GM23338 (cell line): ENCODE data around the gene CA12. TPM values are rescaled to one million over a fixed set of nuclear protein-coding genes. Genes with fewer than 3 reads are reported as not detected.

Source experiments
- ATAC-seq: fragments of 200-7000 bp; cut with Tn5 transposase; 3 replicates; pipeline ENCODE4 v1.9.1; 2020
- DNase-seq: peaks from one replicate; pipeline ENCODE4 v3.0.0-alpha.2; 2015; ENCODE audit warnings: low spot score
- H2AFZ ChIP-seq: fragments of 200-600 bp; sonication (generic); 2 replicates; pipeline ENCODE4 v1.8.0; 2016; ENCODE audit warnings: antibody characterized with exemption, mild to moderate bottlenecking, moderate library complexity
- H3F3A ChIP-seq: fragments of 200-600 bp; sonication (generic); replicated peaks from 2 replicates; pipeline ENCODE4 v1.8.0; 2017; ENCODE audit warnings: antibody characterized with exemption, mixed run types, low read depth
- H3K27ac ChIP-seq: fragments of 200-600 bp; sonication (generic); 2 replicates; pipeline ENCODE4 v1.6.1; 2016; ENCODE audit warnings: low read depth
- H3K27me3 ChIP-seq: fragments of 200-600 bp; sonication (generic); 2 replicates; pipeline ENCODE4 v1.8.0; 2016; ENCODE audit warnings: mild to moderate bottlenecking, mixed run types, moderate library complexity; ENCODE audit not compliant: insufficient read depth
- H3K36me3 ChIP-seq: fragments of 200-600 bp; sonication (generic); 2 replicates; pipeline ENCODE4 v1.8.0; 2016; ENCODE audit warnings: mild to moderate bottlenecking; ENCODE audit not compliant: insufficient read depth
- H3K4me1 ChIP-seq: fragments of 200-600 bp; sonication (generic); 2 replicates; pipeline ENCODE4 v1.8.0; 2016; ENCODE audit warnings: mild to moderate bottlenecking, moderate library complexity; ENCODE audit not compliant: insufficient read depth
- H3K4me2 ChIP-seq: fragments of 200-600 bp; sonication (generic); 2 replicates; pipeline ENCODE4 v1.7.1; 2017; ENCODE audit warnings: mixed run types
- H3K4me3 ChIP-seq: fragments of 200-600 bp; sonication (generic); 2 replicates; pipeline ENCODE4 v1.6.1; 2016; ENCODE audit warnings: mixed run types
- H3K79me2 ChIP-seq: fragments of 200-600 bp; sonication (generic); replicated peaks from 2 replicates; pipeline ENCODE4 v1.8.0; 2017; ENCODE audit warnings: mild to moderate bottlenecking; ENCODE audit not compliant: insufficient read depth
- H3K9me2 ChIP-seq: fragments of 200-600 bp; sonication (generic); 2 replicates; pipeline ENCODE4 v1.8.0; 2017; ENCODE audit not compliant: insufficient read depth
- H4K20me1 ChIP-seq: fragments of 200-600 bp; sonication (generic); replicated peaks from 2 replicates; pipeline ENCODE4 v1.8.0; 2017; ENCODE audit warnings: mild to moderate bottlenecking; ENCODE audit not compliant: insufficient read depth
- H3K27ac Mint-ChIP-seq: 2 replicates; pipeline ENCODE4 v1.8.0; 2020; ENCODE audit warnings: inconsistent platforms, mild to moderate bottlenecking, moderate library complexity, mixed read lengths
- H3K27me3 Mint-ChIP-seq: 3 replicates; pipeline ENCODE4 v1.8.0; 2022; ENCODE audit warnings: low read depth, mild to moderate bottlenecking, moderate library complexity, mixed read lengths, inconsistent platforms; ENCODE audit not compliant: insufficient read depth, poor library complexity
- H3K36me3 Mint-ChIP-seq: 3 replicates; pipeline ENCODE4 v1.8.0; 2021; ENCODE audit warnings: low read depth, mild to moderate bottlenecking, inconsistent platforms, moderate library complexity, mixed read lengths
- H3K4me1 Mint-ChIP-seq: 3 replicates; pipeline ENCODE4 v1.8.0; 2020; ENCODE audit warnings: mild to moderate bottlenecking, inconsistent platforms, mixed read lengths
- H3K4me3 Mint-ChIP-seq: 3 replicates; pipeline ENCODE4 v1.8.0; 2021; ENCODE audit warnings: moderate library complexity, mild to moderate bottlenecking, inconsistent platforms, mixed read lengths
- H3K9me3 Mint-ChIP-seq: 3 replicates; pipeline ENCODE4 v1.8.0; 2020; ENCODE audit warnings: moderate library complexity, mild to moderate bottlenecking, inconsistent platforms, mixed read lengths
- CREB1 ChIP-seq: fragments of 250-450 bp; sonication (Bioruptor Pico); IDR thresholded peaks from 2 replicates; pipeline ENCODE4 v1.5.0; 2020; ENCODE audit warnings: low read depth, mild to moderate bottlenecking, moderate library complexity
- EZH2 ChIP-seq: fragments of 200-600 bp; sonication (generic); IDR thresholded peaks from one replicate; pipeline ENCODE4 v1.8.0; 2017; ENCODE audit warnings: antibody characterized with exemption, mild to moderate bottlenecking, low read depth; ENCODE audit not compliant: unreplicated experiment
- JUNB ChIP-seq: IDR thresholded peaks from one replicate; pipeline ENCODE4 v1.6.1; 2016; ENCODE audit warnings: antibody characterized with exemption; ENCODE audit not compliant: unreplicated experiment
- NANOG ChIP-seq: IDR thresholded peaks from 2 replicates; pipeline ENCODE4 v1.6.1; 2016; ENCODE audit warnings: antibody characterized with exemption, borderline replicate concordance
- POLR2AphosphoS5 ChIP-seq: IDR thresholded peaks from 2 replicates; pipeline ENCODE4 v1.6.1; 2016; ENCODE audit warnings: antibody characterized with exemption, low read depth
- STAT1 ChIP-seq: IDR thresholded peaks from one replicate; pipeline ENCODE4 v1.6.1; 2016; ENCODE audit warnings: antibody characterized with exemption; ENCODE audit not compliant: unreplicated experiment
- ZNF114 ChIP-seq: fragments of 250-450 bp; sonication (Bioruptor Pico); IDR thresholded peaks from 2 replicates; pipeline ENCODE4 v1.5.0; 2020; ENCODE audit warnings: mild to moderate bottlenecking, moderate library complexity
- ZNF331 ChIP-seq: fragments of 250-450 bp; sonication (Bioruptor Pico); IDR thresholded peaks from 2 replicates; pipeline ENCODE4 v1.5.0; 2020; ENCODE audit warnings: low read depth, mild to moderate bottlenecking, moderate library complexity
- polyA plus RNA-seq: library from polyadenylated mRNA; unstranded; fragments of >200 nt; fragmentation: Nextera tagmentation; extraction: Ambion mirVana; gene quantifications from 2 replicates; pipeline ENCODE4 v1.2.1, GENCODE V29; 2016
- total RNA-seq: library from RNA; depleted of rRNA; stranded (reverse); fragments of >200 nt; shearing (Covaris generic); gene quantifications from 2 replicates; pipeline ENCODE4 v1.2.3, GENCODE V29; 2014
- TF ChIP-seq, protein P1 (sequence below): IDR thresholded peaks from one replicate; pipeline ENCODE4 v1.6.1; 2018; ENCODE audit warnings: antibody characterized with exemption; ENCODE audit not compliant: unreplicated experiment
- TF ChIP-seq, protein P2 (sequence below), 2 experiments: fragments of 200-600 bp in 1 of 2; sonication (generic) in 1 of 2; conservative IDR thresholded peaks; 2 replicates each; pipeline versions ENCODE4 v1.5.1 to v1.6.1; 2016 to 2017; ENCODE audit warnings: antibody characterized with exemption in 2 of 2, low read depth in 2 of 2, mild to moderate bottlenecking in 2 of 2, moderate library complexity in 1 of 2
- TF ChIP-seq, protein P3 (sequence below): IDR thresholded peaks from 2 replicates; pipeline ENCODE4 v1.6.1; 2016; ENCODE audit warnings: antibody characterized with exemption

CA12 gene
- total and polyA plus RNA-seq, 2 experiments from 2014 or later, result 2.9 to 5.2 TPM

DNA sequence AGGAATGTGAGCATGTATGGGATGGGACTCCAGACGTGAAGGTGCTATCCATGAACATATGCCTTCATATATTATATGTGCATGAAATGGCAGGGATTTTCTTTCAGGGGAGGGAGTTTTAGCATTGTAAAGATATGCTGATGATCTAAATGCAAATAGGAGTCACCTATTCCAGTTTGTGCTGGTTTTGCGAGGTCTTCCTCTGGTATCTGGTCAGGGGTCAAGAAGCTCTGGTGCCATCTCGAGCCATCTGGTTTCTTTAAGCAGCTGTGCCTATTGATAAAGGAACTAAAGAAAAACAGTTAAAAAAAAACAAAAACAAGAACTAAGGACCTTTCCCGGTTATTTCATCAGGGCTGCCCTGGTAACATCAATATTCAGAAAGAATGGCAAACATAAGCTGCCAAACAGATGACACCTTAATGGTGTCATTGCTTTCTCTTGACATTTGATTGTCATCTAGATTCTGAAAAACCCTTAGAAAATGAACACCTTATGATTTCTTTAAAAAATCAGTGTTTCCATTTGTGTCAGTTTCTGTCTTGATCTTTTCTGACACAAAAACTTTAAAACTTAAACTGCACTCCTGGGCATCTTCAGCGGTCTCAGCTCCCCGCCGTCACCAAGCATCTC, 81.6 kb downstream of the CA12 start (continued):
- TF ChIP-seq, protein P1, sequence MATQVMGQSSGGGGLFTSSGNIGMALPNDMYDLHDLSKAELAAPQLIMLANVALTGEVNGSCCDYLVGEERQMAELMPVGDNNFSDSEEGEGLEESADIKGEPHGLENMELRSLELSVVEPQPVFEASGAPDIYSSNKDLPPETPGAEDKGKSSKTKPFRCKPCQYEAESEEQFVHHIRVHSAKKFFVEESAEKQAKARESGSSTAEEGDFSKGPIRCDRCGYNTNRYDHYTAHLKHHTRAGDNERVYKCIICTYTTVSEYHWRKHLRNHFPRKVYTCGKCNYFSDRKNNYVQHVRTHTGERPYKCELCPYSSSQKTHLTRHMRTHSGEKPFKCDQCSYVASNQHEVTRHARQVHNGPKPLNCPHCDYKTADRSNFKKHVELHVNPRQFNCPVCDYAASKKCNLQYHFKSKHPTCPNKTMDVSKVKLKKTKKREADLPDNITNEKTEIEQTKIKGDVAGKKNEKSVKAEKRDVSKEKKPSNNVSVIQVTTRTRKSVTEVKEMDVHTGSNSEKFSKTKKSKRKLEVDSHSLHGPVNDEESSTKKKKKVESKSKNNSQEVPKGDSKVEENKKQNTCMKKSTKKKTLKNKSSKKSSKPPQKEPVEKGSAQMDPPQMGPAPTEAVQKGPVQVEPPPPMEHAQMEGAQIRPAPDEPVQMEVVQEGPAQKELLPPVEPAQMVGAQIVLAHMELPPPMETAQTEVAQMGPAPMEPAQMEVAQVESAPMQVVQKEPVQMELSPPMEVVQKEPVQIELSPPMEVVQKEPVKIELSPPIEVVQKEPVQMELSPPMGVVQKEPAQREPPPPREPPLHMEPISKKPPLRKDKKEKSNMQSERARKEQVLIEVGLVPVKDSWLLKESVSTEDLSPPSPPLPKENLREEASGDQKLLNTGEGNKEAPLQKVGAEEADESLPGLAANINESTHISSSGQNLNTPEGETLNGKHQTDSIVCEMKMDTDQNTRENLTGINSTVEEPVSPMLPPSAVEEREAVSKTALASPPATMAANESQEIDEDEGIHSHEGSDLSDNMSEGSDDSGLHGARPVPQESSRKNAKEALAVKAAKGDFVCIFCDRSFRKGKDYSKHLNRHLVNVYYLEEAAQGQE, result no peak
- no peak for TF ChIP-seq NANOG
- TF ChIP-seq CREB1 (CRISPR knock-in tag), result no peak
- no peak for TF ChIP-seq ZNF331 (CRISPR knock-in tag)
- no peak for TF ChIP-seq EZH2
- TF ChIP-seq ZNF114 (CRISPR knock-in tag), result no peak

DNA sequence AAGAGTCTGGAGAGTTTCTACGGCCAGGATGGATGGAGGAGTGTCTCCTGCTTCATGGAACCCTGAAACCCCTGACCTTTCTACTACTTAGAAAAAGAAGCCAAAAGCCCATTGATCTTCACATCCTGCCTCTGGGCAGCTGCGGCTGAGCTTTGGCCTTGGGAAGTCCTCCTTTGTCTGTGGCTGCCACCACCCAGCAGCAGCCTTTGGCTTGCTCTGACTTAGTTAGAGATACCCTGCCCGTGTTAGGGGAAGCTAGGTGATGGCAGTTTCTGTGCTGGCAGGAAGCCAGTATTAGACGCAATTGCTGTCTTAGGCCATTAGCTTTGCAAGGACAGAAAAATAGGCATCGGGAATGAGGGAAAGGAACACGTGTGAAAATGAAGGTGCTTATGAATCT, 85.5 kb downstream of the CA12 start:
- H3K4me3 ChIP-seq, result no peak overlapping the region
- Mint-ChIP-seq H3K27ac (no peak overlapping the region), H3K4me3 (no peak overlapping the region), H3K27me3 (no peaks in the 10 kb centered on the region), H3K9me3 (no peaks in the 10 kb centered on the region; the same call in 2 of the 3 replicates), H3K36me3 (peaks cover 30% of the 10 kb centered on the region; the same call in 2 of the 3 replicates), H3K4me1 (peaks cover 13% of the 10 kb centered on the region)
- no peaks in the 10 kb centered on the region for H4K20me1 ChIP-seq
- H3K27me3 ChIP-seq, result no peaks in the 10 kb centered on the region
- no peak overlapping the region for H3K4me2 ChIP-seq
- ATAC-seq, result no peak
- H3K4me1 ChIP-seq, result no peaks in the 10 kb centered on the region
- H3K9me2 ChIP-seq, result no peaks in the 10 kb centered on the region
- H3K27ac ChIP-seq, result no peak overlapping the region
- no peaks in the 10 kb centered on the region for H3K79me2 ChIP-seq
- no peaks in the 10 kb centered on the region for H3F3A ChIP-seq
- DNase-seq, result no peak
- no peak overlapping the region for H2AFZ ChIP-seq
- no peaks in the 10 kb centered on the region for H3K36me3 ChIP-seq
- TF ChIP-seq JUNB (no peak), ZNF114 (CRISPR knock-in tag) (no peak), POLR2AphosphoS5 (no peak), NANOG (no peak), STAT1 (no peak), CREB1 (CRISPR knock-in tag) (no peak)
- TF ChIP-seq, protein P2, sequence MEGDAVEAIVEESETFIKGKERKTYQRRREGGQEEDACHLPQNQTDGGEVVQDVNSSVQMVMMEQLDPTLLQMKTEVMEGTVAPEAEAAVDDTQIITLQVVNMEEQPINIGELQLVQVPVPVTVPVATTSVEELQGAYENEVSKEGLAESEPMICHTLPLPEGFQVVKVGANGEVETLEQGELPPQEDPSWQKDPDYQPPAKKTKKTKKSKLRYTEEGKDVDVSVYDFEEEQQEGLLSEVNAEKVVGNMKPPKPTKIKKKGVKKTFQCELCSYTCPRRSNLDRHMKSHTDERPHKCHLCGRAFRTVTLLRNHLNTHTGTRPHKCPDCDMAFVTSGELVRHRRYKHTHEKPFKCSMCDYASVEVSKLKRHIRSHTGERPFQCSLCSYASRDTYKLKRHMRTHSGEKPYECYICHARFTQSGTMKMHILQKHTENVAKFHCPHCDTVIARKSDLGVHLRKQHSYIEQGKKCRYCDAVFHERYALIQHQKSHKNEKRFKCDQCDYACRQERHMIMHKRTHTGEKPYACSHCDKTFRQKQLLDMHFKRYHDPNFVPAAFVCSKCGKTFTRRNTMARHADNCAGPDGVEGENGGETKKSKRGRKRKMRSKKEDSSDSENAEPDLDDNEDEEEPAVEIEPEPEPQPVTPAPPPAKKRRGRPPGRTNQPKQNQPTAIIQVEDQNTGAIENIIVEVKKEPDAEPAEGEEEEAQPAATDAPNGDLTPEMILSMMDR (conservative IDR thresholded peaks at IDR 0.05; ENCODE audit: low read depth in 2 of 2), result no peak
- TF ChIP-seq, protein P3, sequence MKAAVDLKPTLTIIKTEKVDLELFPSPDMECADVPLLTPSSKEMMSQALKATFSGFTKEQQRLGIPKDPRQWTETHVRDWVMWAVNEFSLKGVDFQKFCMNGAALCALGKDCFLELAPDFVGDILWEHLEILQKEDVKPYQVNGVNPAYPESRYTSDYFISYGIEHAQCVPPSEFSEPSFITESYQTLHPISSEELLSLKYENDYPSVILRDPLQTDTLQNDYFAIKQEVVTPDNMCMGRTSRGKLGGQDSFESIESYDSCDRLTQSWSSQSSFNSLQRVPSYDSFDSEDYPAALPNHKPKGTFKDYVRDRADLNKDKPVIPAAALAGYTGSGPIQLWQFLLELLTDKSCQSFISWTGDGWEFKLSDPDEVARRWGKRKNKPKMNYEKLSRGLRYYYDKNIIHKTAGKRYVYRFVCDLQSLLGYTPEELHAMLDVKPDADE, result no peak
- TF ChIP-seq, protein P1, result no peak
